ENCODE data around the gene VSTM1.

DNA sequence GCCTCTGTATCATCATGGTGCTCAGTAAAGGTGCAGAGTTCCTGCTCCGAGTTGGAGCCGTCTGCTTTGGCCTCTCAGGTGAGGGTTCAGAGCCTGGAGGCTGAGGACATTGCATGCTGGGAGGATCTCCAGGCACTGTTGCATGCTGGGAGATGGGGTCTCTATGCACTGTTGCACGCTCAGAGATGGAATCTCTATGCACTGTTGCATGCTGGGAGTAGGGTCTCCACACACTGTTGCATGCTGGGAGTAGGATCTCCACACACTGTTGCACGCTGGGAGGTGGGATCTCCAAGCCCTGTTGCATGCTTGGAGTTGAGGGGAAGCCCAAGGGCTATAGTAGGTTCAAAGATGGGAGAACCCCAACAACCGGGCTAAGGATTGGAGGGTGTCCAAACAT lies 64.0 kb downstream of the VSTM1 start:
- TF ChIP-seq CTCF (IDR thresholded peaks at IDR 0.05) (no peak), POLR2A (IDR thresholded peaks at IDR 0.05) (no peak)
